Stimulated activated CD4-positive, alpha-beta T cell treated with anti-CD3 and anti-CD28 coated beads, Interleukin-12 subunit alpha, Interleukin-12 subunit beta, amount 100 ng/mL, for 48 hours (primary cell): ENCODE results near the gene TPM2.

ENCODE experiments used
- DNase-seq, 3 donors: peaks; one replicate each; pipeline ENCODE4 v3.0.0-alpha.2; 2020; ENCODE audit warnings: low read depth in 2 of 3, low spot score in 1 of 3

The TPM2 gene

GRCh38 chr9:35718721-35719511 is 29.2 kb upstream of the TPM2 start:
- DNase-seq = no peak

- no peak for DNase-seq
Observed at GRCh38 chr9:35717132-35717870, 27.6 kb upstream of the TPM2 start.

GRCh38 chr9:35716230-35716629 is 26.5 kb upstream of the TPM2 start:
- no peak for DNase-seq

GRCh38 chr9:35714579-35715252 is 25.0 kb upstream of the TPM2 start:
- no peak for DNase-seq

GRCh38 chr9:35714123-35714522 is 24.4 kb upstream of the TPM2 start:
- DNase-seq = no peak

GRCh38 chr9:35713578-35713977 is 23.9 kb upstream of the TPM2 start:
- no peak for DNase-seq

- no peak for DNase-seq
Observed at GRCh38 chr9:35712762-35713400, 23.2 kb upstream of the TPM2 start.

GRCh38 chr9:35711501-35712428 is 22.0 kb upstream of the TPM2 start:
- DNase-seq = no peak

GRCh38 chr9:35710818-35711500 is 21.2 kb upstream of the TPM2 start:
- no peak for DNase-seq

- no peak for DNase-seq
Observed at GRCh38 chr9:35708146-35708545, 18.4 kb upstream of the TPM2 start.

GRCh38 chr9:35706951-35707350 is 17.2 kb upstream of the TPM2 start:
- no peak for DNase-seq

- DNase-seq = no peak
Observed at GRCh38 chr9:35705836-35706430, 16.2 kb upstream of the TPM2 start.

- DNase-seq = no peak
Observed at GRCh38 chr9:35705372-35705771, 15.6 kb upstream of the TPM2 start.

- no peak for DNase-seq
Observed at GRCh38 chr9:35703906-35704672, 14.4 kb upstream of the TPM2 start.

- DNase-seq = no peak
Observed at GRCh38 chr9:35702696-35703095, 13.0 kb upstream of the TPM2 start.

GRCh38 chr9:35700942-35701341 is 11.2 kb upstream of the TPM2 start:
- no peak for DNase-seq

- DNase-seq = no peak
Observed at GRCh38 chr9:35700031-35700430, 10.3 kb upstream of the TPM2 start.

GRCh38 chr9:35698231-35698630 is 8.5 kb upstream of the TPM2 start:
- no peak for DNase-seq

GRCh38 chr9:35697486-35697885 is 7.8 kb upstream of the TPM2 start:
- DNase-seq = no peak
